ENCODE results near the gene SPTLC1.
"Not testable (repeated sequence)": the region's sequence is repeated elsewhere in the genome, so short reads cannot be mapped to it uniquely, and the experiment has no call there.

Gene SPTLC1

GRCh38 chr9:92029553-92029952 is 85.7 kb downstream of the SPTLC1 start:
- no peak for DNase-seq

DNA sequence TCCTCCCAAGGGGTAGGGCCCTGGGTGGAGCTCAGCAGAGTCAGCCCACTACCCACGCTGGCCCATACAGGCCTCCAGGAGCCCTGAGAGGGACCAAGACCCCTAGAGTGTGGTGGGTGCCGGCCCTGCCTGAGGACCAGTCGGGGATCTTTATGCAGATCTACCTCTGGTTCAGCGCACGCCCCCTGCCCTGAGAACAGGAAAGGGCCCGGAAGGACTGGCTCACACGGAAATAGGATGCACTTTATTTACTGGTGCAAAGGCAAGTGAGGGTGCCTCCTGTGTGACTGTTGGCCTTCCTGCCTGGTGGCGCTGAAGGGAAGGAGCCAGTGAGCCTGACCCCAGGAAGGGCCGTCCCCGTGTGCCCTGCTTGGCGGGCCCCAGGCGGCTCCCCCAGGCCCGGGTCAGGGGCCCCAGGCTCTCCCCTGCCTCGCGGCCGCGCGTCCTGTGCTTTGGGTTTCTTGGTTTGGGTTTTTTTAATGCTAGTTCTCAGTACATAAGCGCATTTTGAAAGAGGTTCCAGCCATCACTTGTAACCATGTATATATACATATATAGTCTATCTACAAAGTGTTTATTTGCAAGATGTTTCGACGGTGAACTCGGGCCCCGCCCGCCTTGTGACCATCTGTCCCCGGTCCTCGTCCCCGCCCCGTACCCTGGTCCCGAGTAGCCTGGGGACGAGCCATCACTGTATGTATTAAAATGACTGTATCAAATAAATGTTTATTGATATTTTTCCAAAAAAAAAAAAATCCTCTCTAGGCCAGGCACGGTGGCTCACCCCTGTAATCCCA is 88.8 kb downstream of the SPTLC1 start:
- no peak for DNase-seq

DNA sequence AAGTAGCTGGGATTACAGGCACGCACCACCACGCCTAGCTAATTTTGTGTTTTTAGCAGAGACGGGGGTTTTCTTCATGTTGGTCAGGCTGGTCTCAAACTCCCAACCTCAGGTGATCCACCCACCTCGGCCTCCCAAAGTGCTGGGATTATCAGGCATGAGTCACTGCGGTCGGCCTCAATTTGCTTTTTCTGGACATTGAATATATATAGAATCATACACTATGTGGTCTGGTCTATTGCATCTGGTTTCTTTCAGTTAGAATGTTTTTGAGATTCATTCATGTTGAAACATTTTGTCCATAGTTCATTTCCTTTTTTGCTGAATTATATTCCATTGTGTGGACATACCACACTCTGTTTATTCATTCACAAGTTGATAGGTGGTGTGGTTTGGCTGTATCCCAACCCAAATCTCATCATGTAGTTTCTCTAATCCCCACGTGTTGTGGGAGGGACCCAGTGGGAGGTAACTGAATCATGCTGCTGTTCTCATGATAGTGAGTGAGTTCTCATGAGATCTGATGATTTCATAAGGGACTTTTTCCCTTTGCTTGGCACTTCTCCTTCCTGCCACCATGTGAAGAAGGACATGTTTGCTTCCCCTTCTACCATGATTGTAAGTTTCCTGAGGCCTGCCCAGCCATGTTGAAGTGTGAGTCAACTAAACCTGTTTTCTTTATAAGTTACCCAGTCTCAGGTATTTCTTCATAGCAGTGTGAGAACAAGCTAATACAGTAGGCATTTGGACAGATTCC is 93.2 kb downstream of the SPTLC1 start:
- DNase-seq: not testable (repeated sequence)

- no peak for DNase-seq
Observed at GRCh38 chr9:92019658-92020057, 95.6 kb downstream of the SPTLC1 start.

- DNase-seq: no peak
Observed at GRCh38 chr9:92010705-92011536, 104.3 kb downstream of the SPTLC1 start.

- not testable (repeated sequence) for DNase-seq
Observed at GRCh38 chr9:92010253-92010652, 105.0 kb downstream of the SPTLC1 start.

- no peak for DNase-seq
Observed at GRCh38 chr9:92008041-92008440, 107.2 kb downstream of the SPTLC1 start.

DNA sequence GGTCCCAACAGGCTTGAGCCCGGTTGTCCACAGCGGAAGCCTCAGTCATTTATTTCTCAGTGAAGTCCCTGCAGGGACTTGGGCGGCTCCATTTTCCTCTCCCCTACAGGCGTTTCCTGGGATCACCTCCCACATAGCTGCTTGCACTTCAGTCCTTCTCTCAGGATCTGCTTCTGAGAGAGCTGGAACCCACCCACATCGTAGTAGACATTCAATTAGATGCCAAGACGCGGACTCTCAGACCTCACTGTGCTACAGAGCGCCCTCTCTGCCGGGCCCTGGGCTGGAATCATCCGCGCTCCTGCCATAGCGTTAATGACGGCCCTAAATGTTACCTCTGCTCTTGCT is 111.2 kb downstream of the SPTLC1 start:
- DNase-seq: no peak

DNA sequence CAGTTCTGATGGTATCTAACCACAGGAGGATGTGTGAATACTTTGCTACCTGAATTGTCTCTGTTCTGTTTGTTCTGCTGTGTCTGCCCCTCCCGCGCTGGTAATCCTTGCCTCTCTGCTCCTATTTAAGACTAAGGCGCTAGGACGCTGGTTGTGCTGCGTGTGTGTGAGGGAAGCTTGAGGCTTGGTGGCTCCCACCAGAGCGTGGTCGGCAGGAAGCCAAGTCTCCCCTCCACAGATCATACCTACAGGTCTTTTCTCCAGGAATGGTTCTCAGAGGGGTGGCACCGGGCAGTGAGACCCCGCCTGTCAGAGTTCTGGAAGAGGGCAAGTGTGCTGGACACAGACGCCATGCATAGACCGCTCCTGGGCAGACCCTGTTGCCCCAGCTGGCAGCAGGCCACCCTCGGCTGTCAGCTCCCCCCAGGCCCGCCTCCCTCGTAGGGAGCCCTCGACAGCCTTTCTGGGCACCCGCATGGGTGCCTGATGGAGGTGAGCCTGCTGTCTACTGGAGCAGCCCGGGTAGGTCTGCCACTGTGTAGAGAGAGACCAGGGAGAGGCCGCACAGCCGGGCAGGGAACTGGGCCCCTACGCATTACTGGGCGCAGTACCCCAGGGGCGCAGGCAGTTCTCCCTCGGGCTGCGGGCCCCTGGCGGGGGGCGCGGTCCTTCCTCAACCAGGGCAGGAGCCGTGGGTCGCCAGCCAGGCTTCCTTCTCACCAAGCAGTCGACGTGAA is 111.7 kb downstream of the SPTLC1 start:
- DNase-seq: no peak

GRCh38 chr9:92001948-92002347 is 113.3 kb downstream of the SPTLC1 start:
- DNase-seq: not testable (repeated sequence)

DNA sequence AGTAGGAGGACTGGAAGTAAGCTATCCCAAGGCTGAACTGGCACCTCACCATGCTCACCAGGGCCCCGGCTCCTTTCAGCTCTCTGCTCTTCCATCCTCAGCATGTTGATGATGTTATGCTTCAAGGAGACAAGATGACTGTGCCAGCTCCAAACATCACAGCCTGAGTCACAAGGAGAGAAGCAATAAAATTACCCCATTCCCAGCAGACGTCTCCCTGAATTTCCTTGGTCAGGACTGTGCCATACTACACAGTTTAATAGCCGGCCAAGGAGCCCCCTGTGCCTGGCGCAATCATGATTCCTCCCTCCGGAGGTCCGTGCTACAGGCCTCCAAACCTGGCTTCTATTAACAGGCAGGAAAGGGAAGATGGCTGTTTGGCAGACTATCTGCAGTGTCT is 114.0 kb downstream of the SPTLC1 start:
- no peak for DNase-seq

DNA sequence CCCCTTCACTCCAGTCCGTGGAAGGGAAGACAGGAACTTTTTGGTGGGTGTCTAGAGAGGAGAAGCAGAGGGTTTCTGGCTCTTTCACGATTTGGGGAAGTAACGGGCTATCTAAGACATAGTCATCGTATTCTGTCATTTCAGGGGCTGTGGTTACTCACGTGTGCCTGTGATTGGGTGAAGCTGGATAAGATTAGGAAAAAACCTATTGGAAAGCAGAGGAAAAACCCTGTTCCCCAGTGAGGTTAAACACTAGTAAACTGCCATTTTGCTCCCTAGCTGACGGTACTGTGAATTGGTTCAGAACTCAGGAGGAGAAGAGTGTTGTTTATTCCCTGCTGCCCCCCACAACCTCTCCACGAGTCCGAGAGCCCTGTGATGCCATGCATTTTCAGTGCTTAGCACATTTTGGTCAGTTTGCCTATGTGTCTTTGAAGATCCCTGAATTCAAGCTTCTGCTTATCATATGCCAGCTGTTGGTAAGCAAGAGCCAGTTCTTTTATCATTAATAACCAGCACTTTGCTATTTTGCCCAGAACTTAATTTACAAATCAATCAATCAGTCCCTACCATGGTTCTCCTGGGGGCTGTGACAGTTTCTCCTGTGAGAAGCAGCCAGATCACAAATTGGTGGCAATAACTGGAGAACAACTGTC is 120.1 kb downstream of the SPTLC1 start:
- DNase-seq: no peak

- no peak for DNase-seq
Observed at GRCh38 chr9:91994422-91994821, 120.8 kb downstream of the SPTLC1 start.

DNA sequence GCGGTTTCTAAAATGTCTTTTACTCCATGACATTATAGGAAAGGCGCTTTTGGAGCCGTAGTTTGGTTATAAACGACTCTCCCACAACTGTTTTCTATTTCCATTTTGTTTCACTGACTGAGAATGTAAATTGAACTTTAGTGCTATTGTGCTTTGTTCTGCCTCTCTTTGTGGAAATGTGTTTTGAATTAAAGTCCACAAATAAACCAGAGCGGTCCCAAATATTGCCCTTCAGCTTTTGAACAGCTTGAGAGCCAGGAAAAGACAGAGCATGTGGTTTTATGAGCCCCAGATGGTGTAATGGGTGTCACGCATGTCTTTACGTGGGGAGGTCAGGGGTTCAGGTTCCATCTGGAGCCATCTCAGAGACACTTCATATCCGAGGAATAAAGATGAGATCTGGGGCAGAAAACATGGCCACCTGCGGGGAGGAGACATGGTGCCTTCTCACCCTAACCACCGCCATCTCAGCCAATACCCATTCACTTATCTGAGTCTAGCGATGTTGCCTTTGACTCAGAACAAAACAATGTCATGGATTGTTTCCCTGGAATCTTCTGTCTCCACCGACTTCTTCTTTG is 122.7 kb downstream of the SPTLC1 start:
- no peak for DNase-seq

GRCh38 chr9:91991721-91992341 is 123.4 kb downstream of the SPTLC1 start:
- DNase-seq: no peak

DNA sequence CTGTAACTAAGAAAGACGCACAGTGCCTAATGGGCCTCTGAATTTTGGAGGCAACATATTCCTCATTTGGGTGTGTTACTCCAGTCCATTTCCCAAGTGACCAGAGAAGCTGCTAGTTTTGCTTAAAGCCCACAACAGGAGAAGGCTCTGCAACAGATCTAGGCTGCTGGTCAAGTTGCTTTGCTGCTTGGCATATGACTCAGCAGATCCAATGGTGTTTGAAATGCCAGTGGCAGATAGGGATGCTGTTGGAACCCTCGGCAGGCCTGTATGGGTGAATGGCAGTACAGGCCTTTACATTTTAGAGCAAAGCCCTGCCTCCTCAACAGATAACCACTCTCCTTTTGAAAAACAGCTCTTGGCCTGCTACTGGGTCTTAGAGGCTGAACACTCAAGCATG is 129.0 kb downstream of the SPTLC1 start:
- no peak for DNase-seq

DNA sequence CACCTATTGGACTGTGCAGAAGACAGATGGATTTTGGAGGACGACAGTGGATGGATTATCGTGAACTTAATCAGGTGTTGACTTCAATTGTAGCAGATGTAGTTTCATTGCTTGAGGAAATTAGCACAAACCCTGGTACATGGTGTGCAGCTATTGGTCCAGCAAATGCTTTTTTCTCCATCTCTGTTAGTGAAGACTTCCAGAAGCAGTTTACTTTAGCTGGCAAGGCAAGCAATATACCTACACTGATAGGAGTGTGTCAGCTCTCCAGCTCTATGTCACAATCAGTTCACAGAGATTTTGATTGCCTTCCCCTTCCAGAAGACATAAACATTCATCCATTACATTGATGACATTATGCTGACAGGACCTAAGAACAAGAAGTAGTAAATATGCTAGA is 129.5 kb downstream of the SPTLC1 start:
- no peak for DNase-seq
